ENCODE measurements around the gene FILIP1.

FILIP1 gene

GRCh38 chr6:75285283-75285639, 208.3 kb downstream of the FILIP1 start:
- peak; percentile 76 to 86 for DNase-seq

DNA sequence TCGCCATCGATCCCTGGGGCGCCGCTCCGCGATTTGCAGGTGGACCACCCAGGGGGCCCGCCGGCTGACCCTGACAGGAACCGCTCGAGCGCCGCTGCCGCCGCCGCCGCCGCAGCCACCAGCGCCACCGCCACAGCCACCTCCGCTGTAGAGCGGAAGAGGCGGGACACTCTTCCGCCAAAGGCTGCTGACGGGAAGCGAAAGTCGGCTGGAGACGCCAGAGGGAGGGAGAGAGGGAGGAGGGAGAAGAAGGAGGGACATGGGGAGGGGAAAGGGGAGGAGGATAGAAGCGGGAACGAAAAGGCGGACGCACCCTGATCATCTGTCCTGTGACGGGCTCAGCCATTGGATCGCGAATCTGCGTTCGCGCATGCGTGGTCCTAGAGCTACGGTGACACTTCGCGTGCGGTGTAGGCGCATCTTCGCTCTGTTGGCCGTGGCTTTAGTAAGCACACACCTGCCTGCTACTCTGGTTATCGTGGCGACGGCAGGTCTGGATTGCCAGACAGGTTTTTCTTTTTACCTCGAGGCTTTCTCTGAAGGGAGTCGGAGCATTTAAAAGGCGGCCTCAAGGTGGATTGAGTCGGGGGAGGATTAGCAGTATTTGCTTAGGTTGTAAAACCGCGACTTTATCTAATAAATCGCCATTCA, 208.8 kb downstream of the FILIP1 start, which contains the start of gene TMEM30A:
TMEM30A (minus strand) TSS at position 161 of the 651 bp plus-strand sequence; CDS start at position 7, 154 bp downstream.
- DNase-seq: peak; percentile 99

- peak; percentile 26 to 65 for DNase-seq
Observed at GRCh38 chr6:75283907-75284631, 209.5 kb downstream of the FILIP1 start.

DNA sequence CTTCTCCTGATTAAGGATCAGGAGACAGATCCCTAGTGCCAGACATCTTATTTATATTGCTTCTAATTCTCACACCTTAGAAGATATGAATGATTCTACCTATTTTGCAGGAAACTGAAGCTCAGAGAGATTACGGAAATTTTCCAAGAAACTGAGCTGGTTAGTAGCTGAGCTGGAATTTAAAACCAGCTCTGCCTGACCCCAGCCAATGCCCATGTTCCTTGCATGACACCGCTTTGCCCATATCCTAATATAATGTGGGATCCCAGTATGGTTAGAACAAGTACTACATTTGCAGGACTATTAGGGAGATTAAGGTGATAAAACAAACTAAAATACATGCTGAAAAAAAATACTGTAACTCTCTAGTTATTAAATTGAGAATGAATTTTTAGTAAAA, 210.9 kb downstream of the FILIP1 start:
- no peak for DNase-seq

DNA sequence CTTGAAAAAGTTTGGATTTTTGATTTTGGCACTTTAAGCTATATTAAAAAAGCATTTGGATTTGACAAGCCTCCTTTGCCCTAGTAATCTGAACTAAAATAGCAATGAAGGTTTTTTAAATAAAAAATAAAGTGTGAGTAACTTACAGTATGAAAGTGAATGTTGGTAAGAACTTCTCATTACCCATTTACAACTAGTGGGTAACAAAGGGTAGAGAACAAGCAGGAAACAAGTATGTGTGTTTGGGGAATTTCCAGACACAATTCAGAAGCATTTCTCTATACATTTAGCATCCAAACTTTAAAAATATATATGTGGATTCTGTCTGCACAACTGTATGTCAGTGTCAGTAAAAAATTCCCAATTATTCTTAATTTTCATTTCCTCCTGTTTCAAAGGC, 211.9 kb downstream of the FILIP1 start:
- DNase-seq: no peak

GRCh38 chr6:75280131-75280855, 213.3 kb downstream of the FILIP1 start:
- DNase-seq: no peak

DNA sequence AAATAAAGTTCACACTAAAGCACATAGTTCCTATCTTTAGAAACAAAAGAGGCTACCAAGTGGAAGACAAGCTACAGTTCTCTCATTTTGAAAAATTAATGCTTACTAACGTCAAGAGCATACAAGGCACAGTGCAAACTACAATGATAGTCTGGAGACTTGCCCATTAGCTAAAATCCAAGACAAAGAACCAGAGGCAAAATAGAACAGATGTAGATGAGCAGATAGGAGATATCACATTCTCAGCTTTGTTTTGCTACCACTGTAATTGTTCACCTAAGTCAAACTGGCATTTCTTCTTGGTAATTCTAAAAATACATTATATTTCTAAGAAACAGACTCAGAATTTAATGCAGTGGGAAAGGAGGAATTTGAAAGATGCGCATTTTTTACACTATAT, 214.2 kb downstream of the FILIP1 start:
- no peak for DNase-seq

GRCh38 chr6:75278474-75279077, 215.0 kb downstream of the FILIP1 start:
- DNase-seq: peak; percentile 66 to 76

- peak in 1 of 2 experiments; percentile 24 for DNase-seq
Observed at GRCh38 chr6:75275067-75275466, 218.5 kb downstream of the FILIP1 start.

DNA sequence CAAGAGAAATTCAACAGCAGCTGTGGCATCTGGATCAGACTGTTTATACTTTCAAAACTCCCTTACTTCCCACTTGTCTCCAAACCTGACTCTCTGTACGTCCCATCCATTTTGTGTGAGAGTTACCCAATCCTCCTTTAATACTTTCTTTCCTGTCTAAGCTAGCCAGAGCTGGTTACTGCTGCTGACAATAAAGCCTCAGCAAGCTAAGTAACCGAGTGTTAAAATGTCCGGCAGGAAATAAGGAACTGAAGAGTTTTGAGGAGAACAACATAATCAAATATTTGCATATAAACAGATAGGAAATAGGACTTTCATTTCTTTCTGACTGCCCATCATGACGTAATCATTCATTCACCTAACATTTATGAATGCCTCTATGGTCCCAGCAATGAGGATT, 220.6 kb downstream of the FILIP1 start:
- DNase-seq: peak; percentile 88 to 90

DNA sequence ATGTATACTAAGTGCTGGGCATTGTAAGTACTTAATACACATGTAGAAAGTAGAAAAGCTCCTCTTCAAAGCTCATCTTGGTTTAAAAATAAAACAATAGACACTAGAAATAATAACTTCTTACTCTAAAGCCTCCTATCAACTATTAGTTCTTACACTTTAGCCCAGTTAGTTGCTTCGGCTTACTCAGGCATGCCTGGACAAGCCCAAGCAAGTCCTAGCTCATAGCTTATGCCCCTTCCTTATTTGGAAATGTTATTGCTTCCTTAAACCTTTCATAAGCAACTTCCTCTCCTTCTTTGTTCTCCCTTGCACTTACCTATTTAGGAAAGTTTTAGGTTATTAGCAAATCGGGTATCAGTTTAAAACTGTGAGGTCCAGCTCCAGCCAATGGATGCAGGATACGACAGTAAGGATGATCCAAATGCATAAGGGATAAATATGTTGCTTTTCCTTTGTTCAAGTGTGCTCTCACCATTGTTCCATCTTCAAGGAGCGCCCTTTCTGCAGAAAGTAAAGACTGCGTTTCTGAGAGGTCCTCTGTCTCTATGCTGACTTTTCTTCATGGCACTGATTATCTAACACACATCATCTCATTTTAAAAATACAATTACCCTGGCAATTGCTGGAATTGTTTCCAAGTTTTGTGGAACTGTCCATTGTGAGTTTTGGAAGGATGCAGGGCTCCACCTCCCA, 221.3 kb downstream of the FILIP1 start:
- no peak for DNase-seq

- DNase-seq: no peak
Observed at GRCh38 chr6:75268988-75269354, 224.6 kb downstream of the FILIP1 start.

- DNase-seq: no peak
Observed at GRCh38 chr6:75268121-75268987, 225.2 kb downstream of the FILIP1 start.

DNA sequence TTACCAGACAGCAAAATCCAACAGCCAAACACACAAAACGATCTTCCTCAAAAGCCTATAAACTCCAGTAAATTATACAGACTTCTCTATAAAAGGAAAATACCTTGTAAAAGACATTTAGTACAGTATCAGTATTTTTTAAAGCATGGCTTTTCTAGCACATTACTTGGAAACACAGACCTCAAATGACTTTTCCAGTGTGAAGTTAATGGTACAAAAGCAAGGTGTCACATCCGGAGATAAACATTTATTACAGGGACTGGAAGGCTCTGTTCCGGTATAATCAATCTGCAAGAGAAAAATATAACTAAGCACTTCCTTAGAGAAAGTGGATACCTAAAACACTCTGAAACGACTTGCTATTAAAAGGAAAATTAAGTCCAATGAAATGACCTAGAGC, 226.1 kb downstream of the FILIP1 start:
- no peak for DNase-seq

DNA sequence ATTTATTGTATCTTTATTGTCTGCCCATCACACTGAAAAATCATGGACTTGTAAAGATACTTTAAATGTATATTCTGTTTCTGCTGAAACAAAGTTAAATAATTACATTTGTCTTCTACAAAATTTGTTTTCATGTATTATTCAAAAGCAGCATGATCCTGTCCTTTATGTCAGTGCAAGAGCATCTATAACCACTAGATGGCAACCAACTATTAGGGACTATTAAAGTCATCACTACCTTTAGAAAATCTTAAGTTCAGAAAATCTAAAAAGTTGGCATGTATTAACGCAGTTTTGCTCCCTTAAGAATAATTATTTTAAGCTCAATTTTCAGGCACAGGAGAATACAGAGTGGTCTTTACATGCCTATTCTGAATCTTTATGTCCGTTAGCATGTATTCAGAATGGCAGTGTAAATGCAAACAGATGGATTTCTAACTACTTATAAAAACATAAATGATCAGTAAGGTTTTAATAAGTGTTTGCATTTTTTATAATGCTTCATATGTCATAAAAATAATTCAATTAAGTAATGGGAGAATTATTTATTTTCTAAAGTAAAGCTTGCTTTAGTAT, 226.8 kb downstream of the FILIP1 start:
- peak; percentile 77 to 85 for DNase-seq

DNA sequence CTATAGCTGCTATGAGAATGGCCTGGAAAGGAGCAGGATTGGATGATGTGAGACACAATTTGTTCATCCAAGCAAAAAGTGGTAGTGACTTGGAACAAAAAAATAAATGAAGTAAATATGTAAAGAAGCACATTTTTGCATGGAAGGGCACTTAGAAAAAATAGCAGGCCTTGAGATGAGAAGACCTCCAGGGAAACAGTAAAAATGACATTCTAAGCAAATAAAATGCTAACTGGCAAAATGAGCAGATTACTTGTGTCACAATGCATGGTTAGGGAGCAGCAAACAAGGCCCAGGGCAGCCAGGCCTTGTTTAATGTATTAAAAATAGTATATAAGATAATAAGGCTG, 230.2 kb downstream of the FILIP1 start:
- DNase-seq: no peak

DNA sequence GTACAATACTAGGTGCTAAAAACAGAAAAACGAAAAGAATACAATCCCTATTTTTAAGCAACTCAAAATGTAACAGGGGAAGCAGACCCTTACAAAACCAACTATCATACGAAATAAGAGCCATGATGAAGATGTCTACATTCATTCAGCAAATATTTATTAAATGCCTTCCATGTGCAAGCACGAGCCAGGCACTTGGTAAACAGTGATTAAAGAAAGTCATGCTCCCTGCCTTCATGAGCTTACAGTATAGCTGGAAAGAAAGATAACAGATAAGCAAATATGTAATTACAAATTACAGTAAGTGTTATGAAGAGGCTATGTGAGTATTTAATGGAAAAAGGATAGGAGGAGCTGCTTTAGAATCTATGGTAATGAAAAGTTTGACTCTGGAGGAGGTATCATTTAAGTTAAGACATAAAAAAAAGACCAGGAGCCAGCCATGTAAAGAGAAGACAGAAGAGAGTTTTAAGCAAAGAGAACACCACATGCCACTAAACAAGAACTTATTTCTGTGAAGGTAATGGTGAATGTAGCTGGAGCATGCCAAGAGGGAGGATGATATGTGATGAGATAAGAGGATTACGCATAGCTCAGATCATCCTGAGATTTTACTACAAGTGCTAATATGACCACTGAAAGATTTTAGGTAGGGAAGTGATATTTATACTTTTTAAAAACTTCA, 230.7 kb downstream of the FILIP1 start:
- no peak for DNase-seq

- DNase-seq: no peak
Observed at GRCh38 chr6:75261299-75261698, 232.3 kb downstream of the FILIP1 start.

DNA sequence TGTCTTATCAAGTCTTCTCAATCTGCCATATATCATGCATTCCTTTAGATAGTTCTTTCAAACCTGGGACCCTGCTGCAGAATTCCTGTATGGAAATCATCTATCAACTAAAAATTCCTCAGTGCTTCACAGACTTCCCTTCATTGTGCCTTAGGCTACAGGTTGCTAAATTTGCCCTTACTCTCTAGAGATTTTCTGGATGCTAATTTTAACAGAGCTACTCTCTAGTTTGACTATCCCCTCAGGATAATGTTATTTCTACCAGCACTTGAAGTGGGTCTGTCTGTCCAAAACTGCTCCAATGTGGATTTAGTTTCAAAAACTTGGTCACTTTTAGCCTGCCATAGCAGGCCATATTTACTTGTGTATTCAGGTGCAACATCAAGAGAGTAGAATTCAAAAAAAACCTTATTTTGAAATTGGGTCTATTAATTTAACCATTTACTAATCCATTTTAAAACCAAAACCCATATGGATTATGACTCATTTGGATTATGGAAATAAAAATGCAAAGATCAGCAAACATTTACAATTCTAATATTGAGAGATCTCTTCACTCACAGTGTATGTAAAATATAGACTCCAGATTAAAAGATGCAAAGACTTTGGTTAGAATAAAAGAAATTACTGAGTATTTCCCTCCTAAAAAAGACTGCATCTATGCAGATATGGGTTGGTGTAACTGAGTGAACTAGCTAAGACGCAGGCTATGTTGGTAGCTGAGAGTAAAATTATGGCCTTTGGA, 236.1 kb downstream of the FILIP1 start:
- no peak for DNase-seq

- no peak for DNase-seq
Observed at GRCh38 chr6:75250552-75250951, 243.0 kb downstream of the FILIP1 start.
